HG03280 (cell line): ENCODE data around the gene CCDC9B.

Experiments used
- ATAC-seq: cut with Tn5 transposase; IDR thresholded peaks from one replicate; pipeline ENCODE4 v1.9.1; 2021; ENCODE audit warnings: mild to moderate bottlenecking, moderate library complexity; ENCODE audit not compliant: unreplicated experiment

CCDC9B gene

GRCh38 chr15:40340740-40341400 lies at the start of gene CCDC9B:
Gene CCDC9B (minus strand): TSS chr15:40340939. CDS start chr15:40340819, 120 bp downstream.
- ATAC-seq = no peak

GRCh38 chr15:40389824-40390595 lies 49.3 kb upstream of the CCDC9B start:
- ATAC-seq = no peak

GRCh38 chr15:40388941-40389823 lies 48.4 kb upstream of the CCDC9B start:
- ATAC-seq = no peak

DNA sequence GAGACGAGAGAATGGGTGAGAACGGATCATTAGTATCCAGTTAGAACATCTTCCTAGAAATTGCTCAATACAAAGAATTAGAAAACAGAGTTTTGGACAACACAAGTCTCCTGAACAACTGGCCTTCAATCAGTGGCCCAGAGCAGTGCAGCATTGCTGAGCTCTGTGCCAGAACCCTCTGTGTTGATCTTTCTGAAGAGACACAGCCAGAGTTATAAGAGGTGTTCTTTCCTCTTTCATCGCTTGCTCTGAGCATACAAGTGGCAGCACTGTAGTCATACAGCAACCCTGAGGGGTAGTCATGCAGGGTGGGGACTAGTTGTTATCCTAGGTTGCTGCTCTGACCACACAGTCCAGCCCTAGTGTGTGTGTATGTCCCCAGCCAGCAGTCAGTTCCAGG lies 45.7 kb upstream of the CCDC9B start:
- ATAC-seq = no peak

DNA sequence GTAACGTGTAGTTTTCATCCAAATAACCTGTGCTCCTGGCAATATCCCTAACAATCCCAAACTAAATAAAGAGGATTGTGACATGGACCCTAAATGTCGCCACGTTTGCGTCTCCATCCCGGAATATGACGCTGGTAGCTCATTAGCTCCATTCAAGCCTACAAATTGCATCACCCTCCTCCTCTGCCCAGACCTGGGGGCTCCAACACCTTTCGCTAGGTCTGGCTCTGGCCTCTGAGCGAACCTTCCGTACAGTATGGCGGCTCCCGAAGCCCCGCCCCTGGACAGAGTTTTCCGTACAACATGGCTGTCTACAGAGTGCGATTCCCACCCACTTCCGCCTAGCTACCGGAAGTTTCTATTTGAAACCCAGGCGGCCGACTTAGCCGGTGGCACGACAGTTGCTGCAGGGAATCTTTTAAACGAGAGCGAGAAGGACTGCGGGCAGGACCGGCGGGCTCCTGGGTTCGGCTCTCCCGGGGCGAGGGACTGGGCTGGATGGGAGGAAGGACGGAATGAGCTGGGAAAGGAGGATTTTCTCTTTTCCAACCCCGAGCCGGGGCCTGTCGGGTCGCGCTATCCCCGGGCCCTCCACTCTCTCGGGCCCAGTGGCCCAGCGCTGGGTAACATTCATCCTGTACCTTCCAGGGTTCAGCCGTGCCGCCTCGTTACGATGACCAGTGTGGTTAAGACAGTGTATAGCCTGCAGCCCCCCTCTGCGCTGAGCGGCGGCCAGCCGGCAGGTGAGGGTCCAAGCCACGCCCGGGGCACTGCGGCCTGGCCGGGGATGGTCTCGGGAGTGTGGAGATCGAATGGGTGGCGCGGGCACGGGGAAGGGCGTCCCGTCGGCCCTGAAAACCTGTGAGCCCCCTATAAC lies 42.1 kb upstream of the CCDC9B start, which contains the start of gene KNSTRN:
KNSTRN (plus strand) TSS at position 142 of the 877 bp plus-strand sequence; CDS start at position 257, 115 bp downstream.
- peak; percentile 97 for ATAC-seq

- no peak for ATAC-seq
These were observed 41.2 kb upstream of the CCDC9B start for GRCh38 chr15:40381818-40382529.

- ATAC-seq = no peak
These were observed 39.9 kb upstream of the CCDC9B start for GRCh38 chr15:40380636-40381035.

DNA sequence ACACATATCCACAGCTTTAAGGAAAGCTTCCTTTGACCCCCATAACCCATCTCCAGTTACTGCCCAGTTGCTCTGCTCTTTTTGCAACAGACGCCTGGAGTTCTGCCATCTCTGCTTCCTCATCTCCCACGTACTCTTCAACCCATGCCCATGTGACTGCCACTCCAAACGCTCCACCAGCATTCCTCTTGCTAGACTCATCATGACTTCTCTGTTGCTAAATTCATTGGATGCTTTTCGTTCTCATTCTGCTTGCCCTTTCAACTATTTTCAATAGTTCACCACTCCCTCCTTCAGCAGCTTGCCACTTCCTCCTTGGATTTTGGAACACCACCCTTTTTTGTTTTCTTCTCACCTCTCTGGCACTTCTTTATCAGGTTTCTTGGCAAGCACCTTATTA lies 39.1 kb upstream of the CCDC9B start:
- ATAC-seq = no peak

- ATAC-seq = no peak
These were observed 38.6 kb upstream of the CCDC9B start for GRCh38 chr15:40379374-40379773.

GRCh38 chr15:40377606-40378005 lies 36.9 kb upstream of the CCDC9B start:
- no peak for ATAC-seq

GRCh38 chr15:40372981-40373380 lies 32.2 kb upstream of the CCDC9B start:
- no peak for ATAC-seq

- no peak for ATAC-seq
These were observed 29.2 kb upstream of the CCDC9B start for GRCh38 chr15:40369971-40370370.

DNA sequence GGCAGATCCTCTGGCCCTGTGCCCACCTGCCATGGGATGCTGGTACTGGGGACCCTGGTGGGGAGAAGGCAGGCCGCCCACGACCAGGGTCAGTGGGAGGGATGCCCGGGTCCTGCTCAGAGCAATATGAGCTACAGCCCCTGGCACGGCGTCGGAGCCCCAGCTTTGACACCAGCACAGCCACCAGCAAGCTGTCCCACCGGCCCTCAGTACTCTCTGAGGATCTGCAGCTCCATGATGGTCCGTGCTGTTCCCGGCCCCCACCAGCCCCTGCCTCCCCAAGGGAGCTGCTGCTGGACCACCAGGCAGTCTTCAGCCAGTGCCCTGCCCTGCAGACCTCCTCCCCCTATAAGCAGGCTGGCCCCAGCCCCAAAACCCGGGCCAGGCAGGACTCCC lies 28.7 kb upstream of the CCDC9B start:
- no peak for ATAC-seq

- ATAC-seq = no peak
These were observed 28.2 kb upstream of the CCDC9B start for GRCh38 chr15:40368719-40369473.

- peak; percentile 73 for ATAC-seq
These were observed 27.2 kb upstream of the CCDC9B start for GRCh38 chr15:40367686-40368611.

DNA sequence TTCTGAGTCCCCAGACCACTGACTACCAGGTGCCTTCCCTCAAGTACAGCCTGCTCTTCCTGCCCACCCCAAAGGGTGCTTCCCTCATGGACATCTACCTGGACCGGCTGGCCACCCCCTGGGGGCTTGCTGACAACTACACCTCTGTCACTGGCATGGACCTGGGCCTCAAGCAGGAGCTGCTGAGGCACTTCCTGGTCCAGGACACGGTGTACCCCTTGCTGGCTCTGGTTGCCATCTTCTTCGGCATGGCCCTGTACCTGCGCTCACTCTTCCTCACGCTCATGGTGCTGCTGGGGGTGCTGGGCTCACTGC lies 26.6 kb upstream of the CCDC9B start:
- no peak for ATAC-seq

DNA sequence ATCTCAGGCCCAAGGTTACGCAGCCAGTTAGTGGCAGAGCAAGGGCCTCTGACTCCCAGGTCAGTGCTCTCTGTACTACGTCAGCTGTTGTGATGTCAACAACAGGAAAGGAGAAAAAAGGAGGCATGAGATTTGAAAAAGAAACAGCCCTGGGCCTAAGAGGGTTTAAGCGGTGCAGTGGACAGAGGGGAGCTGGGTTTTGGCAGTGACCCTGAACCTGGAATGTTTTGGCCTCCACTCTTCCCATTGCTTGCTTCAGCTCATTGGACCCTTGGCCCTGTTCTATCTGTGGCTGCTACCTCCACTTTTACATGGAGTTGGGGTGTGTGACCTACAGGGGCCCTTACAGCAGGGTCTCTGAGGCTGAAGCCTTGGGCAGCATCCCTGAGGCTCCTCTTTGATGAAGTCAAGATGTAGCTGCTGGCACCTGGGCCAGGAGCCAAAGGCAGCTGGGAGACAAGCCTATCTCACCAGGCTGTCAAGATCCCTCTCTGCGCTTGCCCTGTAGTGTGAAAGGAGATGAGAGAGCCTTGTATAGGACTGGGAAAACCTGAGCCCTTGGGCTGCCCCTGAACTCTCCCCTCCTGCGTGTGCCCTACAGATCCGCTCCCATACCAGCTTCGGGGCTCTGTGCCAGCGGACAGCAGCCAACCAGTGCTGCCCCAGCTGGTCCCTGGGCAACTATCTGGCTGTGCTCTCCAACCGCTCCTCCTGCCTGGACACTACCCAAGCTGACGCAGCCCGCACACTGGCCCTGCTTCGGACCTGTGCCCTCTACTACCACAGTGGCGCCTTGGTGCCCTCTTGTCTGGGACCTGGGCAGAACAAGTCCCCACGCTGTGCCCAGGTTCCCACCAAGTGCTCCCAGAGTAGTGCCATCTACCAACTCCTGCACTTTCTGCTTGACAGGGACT lies 26.0 kb upstream of the CCDC9B start:
- no peak for ATAC-seq
